ENCODE results near the gene PIK3R6.

GRCh38 chr17:8887834-8888703, 20.6 kb upstream of the PIK3R6 start:
- peak in 1 of 7 experiments; percentile 9 for TF ChIP-seq CTCF (IDR thresholded peaks at IDR 0.05)
- no peak for TF ChIP-seq POLR2A (IDR thresholded peaks at IDR 0.05)
